Stimulated activated CD4-positive, alpha-beta T cell treated with anti-CD3 and anti-CD28 coated beads, Interleukin-15, amount 100 ng/mL, for 1 hour (primary cell): ENCODE results near the gene NHLH2.

Experiments
- DNase-seq, 2 donors: peaks; one replicate each; pipeline ENCODE4 v3.0.0-alpha.2; 2020; ENCODE audit warnings: low read depth in 1 of 2, low spot score in 1 of 2

NHLH2 gene

DNA sequence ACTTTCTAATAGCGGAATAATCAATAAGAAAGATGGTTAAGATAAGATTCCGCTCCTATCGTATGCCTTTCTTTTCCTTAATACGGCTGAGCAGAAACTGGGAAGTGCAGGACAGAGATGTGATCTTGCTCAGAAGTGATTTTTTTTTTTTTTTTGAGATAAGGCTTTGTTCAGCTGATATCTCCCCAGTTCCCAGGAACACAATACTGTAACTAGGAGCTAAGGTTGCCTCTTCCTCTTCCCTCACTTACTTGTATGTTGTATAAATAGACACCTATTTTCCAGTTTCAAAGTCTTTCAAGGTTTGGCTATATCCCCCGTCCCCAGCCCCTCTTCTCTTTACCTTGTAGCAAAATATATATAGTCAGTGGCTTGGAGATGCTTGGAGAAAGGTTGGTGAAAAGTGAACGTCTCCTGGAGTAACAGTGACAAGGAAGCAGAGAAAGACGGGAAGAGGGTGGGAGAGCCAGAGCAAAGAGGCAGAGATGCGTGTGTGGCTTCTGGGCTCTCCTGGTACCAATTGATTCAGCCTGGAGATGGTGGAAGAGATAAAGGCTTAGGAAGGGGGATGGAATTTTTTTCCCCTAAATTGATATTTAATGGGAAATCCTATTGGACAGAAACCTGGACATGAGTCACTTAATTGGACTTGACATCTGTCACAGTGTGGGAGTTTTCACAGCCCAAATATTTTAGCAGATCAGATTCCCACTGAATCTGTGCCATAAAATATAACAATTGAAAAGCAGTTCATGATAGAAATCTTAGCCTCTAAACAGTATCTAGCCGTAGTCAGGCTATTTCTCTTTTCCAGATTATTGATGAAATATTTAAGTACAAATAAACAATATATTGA lies at the start of gene NHLH2:
NHLH2 (minus strand) TSS at position 522 of the 856 bp plus-strand sequence. CDS start 2,754 bp downstream, outside the sequence.
- DNase-seq: no peak

DNA sequence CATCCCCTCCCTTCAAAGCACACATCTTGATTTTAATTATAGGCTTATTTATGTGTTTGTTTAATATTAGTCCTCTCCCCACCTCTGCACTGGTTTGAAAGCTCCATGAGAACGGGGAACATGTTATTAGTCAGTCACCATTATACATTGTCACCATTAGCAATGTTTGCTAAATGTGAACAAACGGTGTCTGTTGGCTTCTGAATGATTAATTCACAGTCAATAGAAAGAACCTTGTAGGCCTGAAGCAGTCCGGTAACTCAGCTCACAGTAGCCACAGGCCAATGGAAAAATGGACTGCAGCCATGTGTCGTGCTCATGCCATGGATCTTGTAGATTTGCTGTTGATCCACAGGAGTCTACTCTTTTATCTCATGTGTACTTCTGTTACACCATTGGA lies 49.7 kb upstream of the NHLH2 start:
- DNase-seq: no peak

DNA sequence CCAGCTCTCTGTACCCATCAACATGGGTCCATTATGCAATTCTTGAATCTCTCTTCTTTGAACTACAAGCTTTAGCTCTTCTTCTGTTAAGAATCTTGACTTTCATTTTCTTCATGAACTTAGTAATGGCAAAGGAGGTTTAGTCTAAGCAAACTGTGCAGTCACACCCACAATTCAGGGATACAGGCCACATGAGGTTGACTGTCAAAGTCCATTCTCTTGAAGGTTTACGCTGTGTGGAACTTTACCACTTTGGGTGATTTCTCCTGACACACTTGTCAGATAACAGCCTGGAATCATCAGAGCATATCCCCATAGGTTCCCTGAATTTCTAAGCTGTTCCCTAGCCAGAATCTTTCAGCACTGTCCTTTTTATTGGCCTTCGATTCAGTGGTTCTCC lies 48.0 kb upstream of the NHLH2 start:
- no peak for DNase-seq

DNA sequence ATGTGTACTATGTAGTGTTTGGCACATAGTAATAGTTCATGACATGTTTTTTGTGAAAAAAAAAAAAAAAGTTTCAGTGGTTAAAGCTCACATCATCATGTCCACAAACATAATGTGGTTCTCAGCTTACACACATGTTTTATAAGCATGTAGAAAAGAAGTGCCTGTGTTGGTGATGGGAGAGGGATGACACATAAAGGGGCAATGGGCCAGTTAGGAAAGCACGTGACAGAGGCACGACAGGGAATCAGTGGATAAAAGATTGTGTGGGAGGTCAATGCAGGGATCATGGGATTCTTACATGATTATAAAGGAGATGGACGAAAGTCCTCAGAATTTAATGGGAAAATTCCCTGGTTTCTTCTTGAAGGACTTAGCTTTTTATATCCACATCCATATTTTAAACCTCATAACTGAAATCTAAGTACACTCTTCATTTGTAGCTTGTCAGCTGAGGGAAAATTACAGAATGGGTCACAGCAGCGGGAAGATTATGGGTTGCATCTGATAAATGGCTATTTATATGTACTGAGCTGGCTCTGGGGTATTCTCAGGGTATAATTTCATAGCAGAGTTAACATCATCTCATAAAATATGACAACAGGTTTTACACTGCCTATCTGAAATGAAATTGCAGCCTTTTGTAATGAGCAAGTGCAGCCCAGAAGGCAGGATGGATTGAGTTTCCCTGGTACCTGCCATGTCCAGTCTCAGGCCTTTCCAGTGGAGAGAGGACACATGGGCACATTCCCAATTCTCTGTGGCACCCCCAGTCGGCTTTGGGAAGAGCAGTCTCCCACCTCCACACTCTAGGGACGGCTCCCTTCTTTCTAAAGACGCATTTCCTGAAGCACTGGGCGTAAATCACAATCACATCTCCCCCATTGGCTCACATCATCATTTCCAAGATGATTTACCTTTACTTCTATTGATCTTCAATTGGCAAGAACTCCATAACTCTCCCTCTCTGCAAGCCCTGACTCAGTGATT lies 42.3 kb upstream of the NHLH2 start:
- DNase-seq: no peak

DNA sequence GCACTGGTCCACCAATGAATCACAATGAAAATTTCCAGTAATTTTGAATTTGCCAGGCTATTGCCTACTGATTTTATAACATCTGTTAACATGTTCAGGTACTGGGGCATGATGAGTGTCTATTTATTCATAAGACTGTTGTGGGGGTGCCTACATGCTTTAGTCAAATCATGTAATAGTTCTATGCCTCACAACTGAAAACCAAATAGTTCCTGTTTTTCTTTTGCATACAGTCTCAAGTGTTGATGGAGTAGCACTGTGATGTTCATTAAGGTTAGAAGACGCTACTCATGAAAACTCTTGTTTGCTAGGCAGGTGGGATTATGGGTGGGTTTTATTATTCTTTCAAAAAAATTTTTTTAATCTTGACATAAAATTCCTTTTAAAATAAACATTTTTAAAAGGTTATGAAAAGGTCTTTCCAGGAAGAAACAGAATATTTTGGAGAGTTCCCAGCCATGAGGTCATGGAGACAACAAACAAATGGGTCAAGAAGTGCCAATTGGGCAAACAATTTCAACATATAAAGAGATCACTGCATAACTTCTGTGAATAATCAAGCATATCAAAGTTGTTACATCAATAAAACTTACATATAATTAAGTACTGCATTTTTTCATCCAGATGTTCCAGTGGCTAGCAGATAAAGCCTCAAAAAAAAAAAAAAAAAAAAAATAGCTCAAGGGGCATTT lies 40.2 kb upstream of the NHLH2 start:
- no peak for DNase-seq

DNA sequence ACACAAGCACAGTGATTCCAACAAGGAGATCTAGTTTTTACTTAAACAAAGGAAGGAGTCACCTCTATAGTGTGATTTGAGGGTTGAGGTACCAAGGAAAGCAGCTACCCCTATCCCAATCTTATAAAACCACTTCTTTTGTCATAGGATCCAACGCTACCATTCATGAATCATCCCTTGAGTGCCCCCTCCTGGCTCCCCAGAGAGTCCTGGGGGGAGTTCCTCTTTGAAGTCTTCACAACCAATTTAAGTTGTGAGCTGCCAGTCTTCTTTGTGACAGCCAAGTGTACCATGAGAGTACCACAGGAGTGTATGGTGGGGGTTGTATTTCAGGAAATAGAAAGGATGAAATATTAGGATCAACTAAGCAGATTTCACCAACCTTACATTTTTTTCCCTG lies 39.1 kb upstream of the NHLH2 start:
- DNase-seq: no peak

DNA sequence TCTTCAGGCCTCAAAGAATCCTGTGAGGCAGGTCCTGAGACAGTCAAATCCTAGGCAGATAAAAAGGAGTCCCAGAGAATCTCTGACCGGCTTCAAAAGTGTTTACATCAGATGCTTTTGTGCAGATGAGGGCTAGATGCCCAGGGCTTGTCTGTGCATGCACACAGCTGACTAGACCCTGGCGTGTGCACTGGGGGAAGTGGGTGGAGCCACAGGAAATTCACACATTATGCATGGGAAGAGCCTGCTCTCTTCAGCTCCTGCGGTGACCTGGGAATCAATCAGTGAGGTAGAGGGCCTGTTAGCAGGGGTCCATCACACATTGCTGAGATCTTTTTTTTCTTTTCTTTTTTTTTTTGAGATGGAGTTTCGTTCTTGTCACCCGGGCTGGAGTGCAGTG lies 36.6 kb upstream of the NHLH2 start:
- no peak for DNase-seq

DNA sequence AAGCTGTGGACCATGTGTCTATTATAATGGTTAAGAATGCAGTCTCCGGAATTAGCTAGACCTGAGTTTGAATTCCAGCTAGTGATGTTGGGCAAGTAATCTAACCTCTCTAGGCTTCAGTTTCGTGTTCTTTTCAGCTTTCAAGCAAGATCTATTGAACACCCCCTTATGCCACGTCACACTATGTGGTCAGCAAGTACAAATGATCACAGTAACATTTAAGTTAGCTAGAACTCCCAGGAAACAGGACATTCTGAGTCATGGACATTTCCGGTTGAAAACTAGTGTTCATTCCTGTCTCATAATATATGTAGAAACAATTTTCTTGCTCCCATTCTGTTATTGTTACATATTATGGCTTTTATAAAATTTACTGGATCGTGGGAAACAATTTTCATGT lies 34.0 kb upstream of the NHLH2 start:
- no peak for DNase-seq

DNA sequence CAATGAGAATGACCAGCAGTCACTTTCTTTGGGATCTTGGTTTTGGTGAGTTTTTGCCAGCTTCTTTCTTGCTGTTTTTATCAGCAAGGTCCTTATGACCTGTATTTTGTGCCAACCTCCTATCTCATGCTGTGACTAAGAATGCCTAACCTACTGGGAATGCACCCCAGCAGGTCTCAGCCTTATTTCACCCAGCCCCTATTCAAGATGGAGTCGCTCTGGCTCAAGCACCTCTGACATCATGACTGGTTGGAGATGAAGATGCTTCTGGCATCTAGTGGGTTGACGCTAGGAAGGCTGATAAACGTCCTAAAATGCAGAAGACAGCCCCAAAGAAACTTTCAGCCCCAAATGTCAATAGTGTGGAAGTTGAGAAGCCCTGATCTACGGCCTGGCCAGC lies 33.6 kb upstream of the NHLH2 start:
- no peak for DNase-seq

DNA sequence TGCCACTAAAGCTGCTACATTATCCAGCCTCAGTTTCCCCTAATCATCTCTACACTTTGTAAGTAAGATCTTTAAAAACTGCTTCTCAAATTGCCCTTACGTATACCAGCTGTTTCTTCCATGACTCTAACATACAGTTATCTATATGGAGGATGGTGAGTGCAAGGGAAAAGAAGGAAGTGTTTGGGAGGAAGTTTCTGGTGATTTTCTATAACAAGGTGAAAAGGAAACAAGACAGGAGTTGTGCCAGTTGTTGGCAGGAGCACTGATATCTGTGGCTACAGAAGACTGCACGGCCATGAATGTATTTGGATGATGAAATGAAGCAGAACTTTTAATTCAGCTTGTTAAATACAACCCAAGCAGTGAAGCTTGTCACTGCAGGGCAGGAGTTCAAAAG lies 32.3 kb upstream of the NHLH2 start:
- no peak for DNase-seq

DNA sequence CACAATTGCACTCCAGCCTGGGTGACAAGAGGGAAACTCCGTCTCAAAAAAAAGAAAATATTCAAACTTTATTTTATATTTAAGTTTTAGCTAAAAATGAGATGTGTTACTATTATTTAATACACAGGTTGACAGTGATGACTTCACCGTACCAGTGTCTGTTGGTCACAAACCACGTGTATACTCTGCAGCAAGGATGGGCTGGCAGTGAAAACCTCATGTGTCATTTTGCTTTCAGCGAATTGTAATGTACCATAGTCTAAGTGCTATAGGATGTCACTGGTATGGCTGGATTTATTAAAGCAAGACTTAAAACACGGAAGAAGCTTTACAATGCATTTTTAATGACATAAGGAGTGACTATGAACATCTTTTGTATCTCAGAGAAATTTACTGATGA lies 28.1 kb upstream of the NHLH2 start:
- DNase-seq: no peak

DNA sequence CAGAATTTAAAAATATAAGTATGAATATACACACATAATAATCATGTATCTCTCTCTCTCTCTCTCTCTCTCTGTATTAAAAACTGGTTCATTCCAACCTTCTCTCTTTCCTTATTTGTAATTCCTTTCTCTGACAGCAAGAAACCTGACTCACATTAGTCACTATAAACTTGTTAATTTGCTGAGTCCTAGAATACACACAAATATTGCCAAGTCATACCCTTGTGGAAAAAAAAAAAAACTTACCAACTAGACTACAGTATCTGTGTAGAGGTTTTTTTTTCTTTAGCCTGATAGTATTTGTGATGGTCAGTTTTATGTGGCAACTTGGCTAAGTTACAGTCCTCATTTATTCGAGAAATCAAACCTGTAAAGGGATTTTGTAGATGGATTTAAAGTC lies 26.3 kb upstream of the NHLH2 start:
- no peak for DNase-seq

DNA sequence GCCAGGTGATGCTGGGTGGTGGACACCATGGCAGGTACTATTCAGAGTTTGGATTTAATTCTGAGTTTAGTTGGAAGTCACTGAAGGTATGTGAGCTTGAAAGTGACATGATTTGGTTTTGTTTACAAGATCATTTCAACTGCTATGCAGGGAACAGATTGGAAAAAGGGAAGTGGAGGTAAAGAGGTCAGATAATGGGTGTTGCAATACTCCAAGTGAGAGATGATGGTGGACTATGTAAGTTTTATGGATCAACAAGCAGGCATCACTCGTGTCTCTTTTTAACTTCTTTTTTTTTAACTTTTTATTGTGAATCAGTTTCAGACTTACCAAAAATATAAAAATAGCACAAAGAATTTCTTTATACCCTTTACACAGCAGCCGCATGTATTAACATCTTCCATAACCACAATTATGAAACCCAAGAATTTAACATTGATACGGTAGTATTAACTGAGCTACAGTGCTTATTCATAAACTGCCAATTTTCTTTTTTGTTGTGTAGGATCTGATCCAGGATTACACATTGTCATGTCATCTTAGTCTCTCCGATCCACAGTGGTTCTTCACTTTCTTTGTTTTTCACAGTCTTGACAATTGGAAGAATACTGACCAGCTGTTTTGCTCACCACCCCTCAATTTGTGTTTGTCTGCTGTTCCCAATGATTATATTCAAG lies 24.9 kb upstream of the NHLH2 start:
- no peak for DNase-seq

DNA sequence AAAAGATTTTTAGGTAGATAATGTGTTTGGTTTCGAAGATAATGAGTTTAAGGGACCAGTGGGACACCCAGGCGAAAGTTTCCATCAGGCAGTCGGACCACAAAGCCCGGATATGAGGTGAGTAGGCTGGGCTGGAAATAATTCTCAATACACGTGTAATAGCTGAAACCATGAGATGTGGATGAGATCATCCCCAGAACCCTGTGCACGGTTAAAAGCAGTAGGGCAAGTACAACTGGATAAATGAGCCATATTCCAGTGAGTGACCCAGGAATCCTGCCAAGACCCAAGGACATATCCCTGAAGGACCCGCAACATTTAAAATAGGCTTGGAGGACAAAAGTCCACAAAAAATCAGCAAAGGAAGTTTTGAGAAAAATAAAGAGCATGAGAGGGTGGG lies 21.5 kb upstream of the NHLH2 start:
- DNase-seq: no peak

DNA sequence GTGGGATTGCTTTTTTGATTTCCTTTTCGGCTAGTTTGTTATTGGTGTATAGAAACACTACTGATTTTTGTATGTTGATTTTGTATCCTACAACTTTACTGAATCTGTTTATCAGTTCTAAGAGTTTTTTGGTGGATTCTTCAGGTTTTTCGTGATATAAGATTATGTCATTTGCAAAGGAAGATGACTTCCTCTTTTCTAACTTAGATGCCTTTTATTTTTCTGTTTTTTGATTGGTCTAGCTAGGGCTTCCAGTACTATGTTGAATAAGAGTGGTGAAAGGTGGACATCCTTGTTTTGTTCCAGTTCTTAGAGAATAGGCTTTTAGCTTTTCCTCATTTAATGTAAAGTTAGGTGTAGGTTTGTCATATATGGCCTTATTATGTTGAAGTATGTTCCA lies 13.1 kb upstream of the NHLH2 start:
- no peak for DNase-seq

DNA sequence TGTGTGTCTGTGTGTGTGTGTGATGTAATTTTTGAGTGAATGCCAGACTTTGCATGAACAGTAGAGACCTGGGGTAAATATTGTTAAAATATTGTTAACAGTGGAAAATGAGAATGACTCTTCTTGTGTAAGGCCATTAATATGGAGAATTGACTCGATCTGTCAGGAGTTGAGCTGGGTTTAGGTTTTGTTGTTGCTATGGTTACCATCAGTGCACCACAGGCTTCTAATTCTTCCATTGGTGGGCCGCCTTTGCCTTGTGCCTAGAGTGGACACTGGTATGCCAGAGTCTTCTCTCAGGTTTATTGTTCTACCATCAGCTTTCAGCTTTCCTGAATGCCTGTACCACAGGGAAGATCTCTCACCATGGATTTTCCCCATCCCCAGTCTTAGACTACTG lies 10.0 kb upstream of the NHLH2 start:
- DNase-seq: no peak

DNA sequence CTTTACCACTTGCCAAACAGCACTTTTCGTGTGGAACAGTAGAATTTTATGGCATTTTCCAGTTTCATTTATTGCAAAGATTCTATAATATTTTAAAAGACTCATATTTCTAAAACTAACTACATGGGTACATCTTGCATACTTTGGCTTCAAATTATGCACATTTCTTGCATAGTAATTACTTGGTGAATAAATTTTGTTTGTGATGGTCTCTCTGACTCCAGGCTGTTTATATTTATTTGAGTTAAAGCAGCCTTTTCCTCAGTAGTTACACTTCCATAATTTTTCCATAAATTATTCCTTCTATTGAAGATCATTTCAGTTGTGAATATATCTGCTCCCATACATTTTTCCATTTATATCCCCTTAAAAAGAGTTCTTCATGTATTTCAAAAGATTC lies 6.9 kb upstream of the NHLH2 start:
- DNase-seq: no peak

DNA sequence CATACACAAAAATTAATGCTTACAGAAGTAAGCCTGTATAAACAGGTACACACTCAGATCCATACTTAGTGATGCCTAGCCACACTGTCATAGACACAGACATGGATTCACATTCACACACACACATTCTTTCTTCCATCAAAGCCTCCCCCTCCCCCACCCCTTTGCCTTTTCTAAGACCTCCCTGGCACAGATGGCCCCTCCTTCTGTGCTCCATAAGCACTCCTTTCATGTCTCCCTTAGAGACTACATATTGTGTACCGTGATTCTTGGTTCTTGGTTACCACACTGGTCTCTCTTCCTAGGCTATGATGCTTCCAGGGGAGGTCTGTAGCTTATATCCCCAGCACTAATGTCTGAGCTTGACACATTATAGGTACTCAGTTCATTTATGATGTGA lies 2.0 kb upstream of the NHLH2 start:
- no peak for DNase-seq

DNA sequence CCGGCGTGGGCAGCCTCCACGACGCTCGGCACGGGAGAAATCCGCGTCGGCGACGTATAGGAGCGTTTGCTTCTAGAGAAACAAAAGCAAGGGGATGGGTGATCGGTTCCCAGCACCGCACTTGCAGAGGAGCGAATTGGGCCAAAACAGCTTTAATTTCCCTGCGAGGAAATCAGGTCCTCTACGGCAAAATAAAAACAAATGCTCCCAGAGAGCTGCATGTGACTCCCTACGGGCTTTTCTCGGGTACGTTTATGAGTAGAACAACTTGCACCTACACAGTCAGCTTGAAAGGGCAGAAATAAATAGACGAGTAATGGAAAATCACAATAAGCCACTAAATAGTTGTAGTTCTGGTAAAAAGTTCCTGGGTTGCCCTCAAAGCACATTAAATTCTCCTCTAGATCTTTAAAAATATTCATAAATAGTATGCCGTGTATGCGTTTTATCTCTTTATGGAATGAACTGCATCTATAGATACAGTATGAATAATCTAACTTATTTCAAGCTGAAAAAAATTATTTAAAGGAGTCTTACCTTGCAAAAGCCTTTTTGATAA lies 1.2 kb downstream of the NHLH2 start:
- DNase-seq: no peak

DNA sequence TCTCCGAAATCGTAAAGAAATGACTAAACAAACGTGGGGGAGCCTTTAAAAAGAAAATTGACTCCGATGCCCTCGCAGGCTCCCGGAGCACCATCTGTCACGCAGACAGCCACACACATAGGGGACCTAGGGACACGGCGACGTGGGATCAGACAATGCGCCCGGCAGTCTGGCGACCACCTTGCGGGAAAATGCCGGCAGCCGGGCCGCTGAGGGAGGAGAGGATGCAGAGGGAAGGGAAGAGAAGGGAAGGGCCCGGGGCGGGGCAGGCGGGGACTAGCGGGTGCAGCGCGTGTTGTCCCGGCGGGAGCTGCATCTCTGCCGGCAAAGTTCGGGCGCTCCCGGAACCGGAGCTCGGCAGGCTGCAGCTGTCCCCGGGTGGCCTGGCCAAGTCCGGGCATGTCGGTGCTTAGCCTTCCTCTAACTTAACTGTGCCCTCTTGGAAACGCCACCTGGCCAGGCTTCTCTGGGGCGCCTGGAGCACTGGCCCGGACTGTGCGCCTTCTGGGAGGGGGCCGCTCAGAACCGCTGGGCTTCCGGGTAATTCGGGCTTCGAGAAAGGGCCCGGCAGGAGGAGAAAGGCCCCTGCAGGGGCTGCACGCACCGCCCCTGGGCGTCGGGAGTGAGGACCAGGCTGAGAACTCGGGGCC lies 1.8 kb downstream of the NHLH2 start:
- no peak for DNase-seq
